GM12872 (cell line): ENCODE measurements around the gene ARMC9.

Experiments
- CTCF ChIP-seq: IDR thresholded peaks from 3 replicates; pipeline ENCODE4 v1.5.1; 2011; ENCODE audit warnings: low read depth, mild to moderate bottlenecking, low read length, moderate library complexity; ENCODE audit not compliant: insufficient read depth

ARMC9 gene

GRCh38 chr2:231379266-231380215, 181.1 kb downstream of the ARMC9 start:
- TF ChIP-seq CTCF = no peak

- no peak for TF ChIP-seq CTCF
Measured at GRCh38 chr2:231380307-231380706, 181.9 kb downstream of the ARMC9 start.

- TF ChIP-seq CTCF = no peak
Measured at GRCh38 chr2:231380991-231381847, 182.8 kb downstream of the ARMC9 start.

- TF ChIP-seq CTCF = no peak
Measured at GRCh38 chr2:231382116-231382515, 183.7 kb downstream of the ARMC9 start.

GRCh38 chr2:231383416-231384108, 185.1 kb downstream of the ARMC9 start:
- TF ChIP-seq CTCF = no peak

- TF ChIP-seq CTCF = no peak
Measured at GRCh38 chr2:231384109-231384435, 185.6 kb downstream of the ARMC9 start.

- TF ChIP-seq CTCF = no peak
Measured at GRCh38 chr2:231384970-231385369, 186.5 kb downstream of the ARMC9 start.
